HL-60 (cell line): ENCODE measurements around the gene ZDHHC24.

ENCODE experiments used
- CTCF ChIP-seq: IDR thresholded peaks from one replicate; pipeline ENCODE4 v1.5.1; 2011; ENCODE audit warnings: low read length, control low read depth, inconsistent platforms; ENCODE audit not compliant: insufficient read depth
- POLR2AphosphoS5 ChIP-seq: IDR thresholded peaks from 2 replicates; pipeline ENCODE4 v1.6.1; 2012; ENCODE audit warnings: low read depth

GRCh38 chr11:66539870-66540213 lies 6.0 kb downstream of the ZDHHC24 start:
- TF ChIP-seq CTCF = no peak
- TF ChIP-seq POLR2AphosphoS5 = no peak
